NB4 (cell line): Measurements from ENCODE around the gene CTCF.

ENCODE experiments used
- DNase-seq: peaks from one replicate; pipeline ENCODE4 v3.0.0; 2010; ENCODE audit warnings: low read depth
- H3K4me3 ChIP-seq: one replicate; pipeline ENCODE4 v1.5.1; 2011; ENCODE audit warnings: mild to moderate bottlenecking, low read depth, low read length, moderate library complexity
- MYC ChIP-seq: IDR thresholded peaks from 2 replicates; pipeline ENCODE4 v1.6.1; 2011; ENCODE audit warnings: low read depth, low read length
- POLR2A ChIP-seq: IDR thresholded peaks from 2 replicates; pipeline ENCODE4 v1.6.1; 2011; ENCODE audit warnings: mild to moderate bottlenecking; ENCODE audit not compliant: insufficient read length; ENCODE audit errors: extremely low read depth
- TF ChIP-seq, protein P1 (sequence below): IDR thresholded peaks from 2 replicates; pipeline ENCODE4 v1.6.1; 2011; ENCODE audit warnings: low read depth, low read length
- TF ChIP-seq, protein P2 (sequence below): IDR thresholded peaks from one replicate; pipeline ENCODE4 v1.5.1; 2012; ENCODE audit warnings: low read depth, low read length

CTCF gene

DNA sequence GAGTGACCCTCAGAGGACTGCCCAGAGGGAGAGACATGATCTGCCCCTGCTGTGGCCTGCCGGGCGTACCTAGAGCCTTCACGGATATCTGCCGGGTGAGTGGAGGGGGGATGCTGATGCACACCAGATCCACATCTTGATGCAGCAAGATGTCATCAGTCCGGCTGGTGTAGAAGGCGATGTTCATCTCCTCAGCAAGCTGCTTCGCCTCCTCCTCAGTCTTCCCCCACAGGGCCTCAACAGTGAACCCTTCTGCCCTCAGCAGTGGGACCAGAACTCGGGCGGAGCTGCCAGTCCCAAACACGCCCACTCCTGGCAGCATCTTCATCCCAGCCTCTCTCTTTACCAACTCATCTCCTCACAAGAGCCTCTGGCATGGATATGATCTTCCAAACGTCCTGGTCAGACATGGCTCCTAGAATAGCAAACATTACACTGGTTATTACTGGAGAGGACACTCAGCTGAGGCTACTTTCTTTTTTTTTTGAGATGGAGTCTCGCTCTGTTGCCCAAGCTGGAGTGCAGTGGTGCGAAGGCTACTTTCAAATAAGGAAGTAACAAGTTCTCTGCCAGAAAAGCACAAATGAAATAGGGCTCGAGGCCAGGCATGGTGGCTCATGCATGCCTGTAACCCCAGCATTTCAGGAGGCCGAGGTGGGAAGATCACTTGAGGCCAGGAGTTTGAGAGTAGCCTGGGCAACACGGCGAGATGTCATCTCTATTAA is 123.2 kb downstream of the CTCF start:
- DNase-seq: no peak
- no peak overlapping the region for H3K4me3 ChIP-seq
- TF ChIP-seq, protein P1, sequence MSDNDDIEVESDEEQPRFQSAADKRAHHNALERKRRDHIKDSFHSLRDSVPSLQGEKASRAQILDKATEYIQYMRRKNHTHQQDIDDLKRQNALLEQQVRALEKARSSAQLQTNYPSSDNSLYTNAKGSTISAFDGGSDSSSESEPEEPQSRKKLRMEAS: no peak
- TF ChIP-seq MYC (no peak), POLR2A (no peak)
- TF ChIP-seq, protein P2, sequence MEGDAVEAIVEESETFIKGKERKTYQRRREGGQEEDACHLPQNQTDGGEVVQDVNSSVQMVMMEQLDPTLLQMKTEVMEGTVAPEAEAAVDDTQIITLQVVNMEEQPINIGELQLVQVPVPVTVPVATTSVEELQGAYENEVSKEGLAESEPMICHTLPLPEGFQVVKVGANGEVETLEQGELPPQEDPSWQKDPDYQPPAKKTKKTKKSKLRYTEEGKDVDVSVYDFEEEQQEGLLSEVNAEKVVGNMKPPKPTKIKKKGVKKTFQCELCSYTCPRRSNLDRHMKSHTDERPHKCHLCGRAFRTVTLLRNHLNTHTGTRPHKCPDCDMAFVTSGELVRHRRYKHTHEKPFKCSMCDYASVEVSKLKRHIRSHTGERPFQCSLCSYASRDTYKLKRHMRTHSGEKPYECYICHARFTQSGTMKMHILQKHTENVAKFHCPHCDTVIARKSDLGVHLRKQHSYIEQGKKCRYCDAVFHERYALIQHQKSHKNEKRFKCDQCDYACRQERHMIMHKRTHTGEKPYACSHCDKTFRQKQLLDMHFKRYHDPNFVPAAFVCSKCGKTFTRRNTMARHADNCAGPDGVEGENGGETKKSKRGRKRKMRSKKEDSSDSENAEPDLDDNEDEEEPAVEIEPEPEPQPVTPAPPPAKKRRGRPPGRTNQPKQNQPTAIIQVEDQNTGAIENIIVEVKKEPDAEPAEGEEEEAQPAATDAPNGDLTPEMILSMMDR: no peak
